Loucy (cell line): ENCODE measurements around the gene GLRX.

Source experiments
- H2AFZ ChIP-seq: fragments of 200-600 bp; sonication (generic); 2 replicates; pipeline ENCODE4 v1.6.0; 2016; ENCODE audit warnings: antibody characterized with exemption, mild to moderate bottlenecking, low read length, moderate library complexity
- H3F3A ChIP-seq: fragments of 200-600 bp; 2 replicates; pipeline ENCODE4 v1.6.0; 2016; ENCODE audit warnings: antibody characterized with exemption, low read depth, mild to moderate bottlenecking
- H3K27me3 ChIP-seq: fragments of 200-600 bp; sonication (generic); 2 replicates; pipeline ENCODE4 v1.6.1; 2014; ENCODE audit warnings: low read length, mild to moderate bottlenecking; ENCODE audit not compliant: insufficient read depth, poor library complexity, severe bottlenecking
- H3K36me3 ChIP-seq: fragments of 200-600 bp; sonication (generic); 2 replicates; pipeline ENCODE4 v1.6.1; 2016; ENCODE audit warnings: low read length; ENCODE audit not compliant: insufficient read depth
- H3K4me1 ChIP-seq: fragments of 200-600 bp; sonication (generic); 2 replicates; pipeline ENCODE4 v1.5.1; 2014; ENCODE audit warnings: low read length, mild to moderate bottlenecking; ENCODE audit not compliant: insufficient read depth, poor library complexity, severe bottlenecking
- H3K4me2 ChIP-seq: fragments of 200-600 bp; sonication (generic); 2 replicates; pipeline ENCODE4 v1.6.0; 2014; ENCODE audit warnings: antibody characterized with exemption, low read length, low read depth, mild to moderate bottlenecking; ENCODE audit not compliant: poor library complexity, severe bottlenecking
- H3K4me3 ChIP-seq: fragments of 200-600 bp; sonication (generic); 2 replicates; pipeline ENCODE4 v1.5.1; 2014; ENCODE audit warnings: low read length, mild to moderate bottlenecking, mixed read lengths; ENCODE audit not compliant: poor library complexity, severe bottlenecking
- H3K79me2 ChIP-seq: fragments of 200-600 bp; sonication (generic); 2 replicates; pipeline ENCODE4 v1.6.1; 2014; ENCODE audit warnings: low read length; ENCODE audit not compliant: insufficient read depth
- H3K9ac ChIP-seq: fragments of 200-600 bp; sonication (generic); 2 replicates; pipeline ENCODE4 v1.6.0; 2014; ENCODE audit warnings: mild to moderate bottlenecking, low read depth, low read length, moderate library complexity; ENCODE audit not compliant: poor library complexity, severe bottlenecking
- H3K9me2 ChIP-seq: fragments of 200-600 bp; sonication (generic); replicated peaks from 2 replicates; pipeline ENCODE4 v1.6.1; 2016; ENCODE audit warnings: low read depth, low read length, mixed read lengths
- H3K9me3 ChIP-seq: fragments of 200-600 bp; sonication (generic); 2 replicates; pipeline ENCODE4 v1.6.1; 2014; ENCODE audit warnings: mild to moderate bottlenecking, antibody characterized with exemption, low read length, low read depth; ENCODE audit not compliant: insufficient read depth
- H4K20me1 ChIP-seq: fragments of 200-600 bp; sonication (generic); 2 replicates; pipeline ENCODE4 v1.6.0; 2014; ENCODE audit warnings: antibody characterized with exemption, low read length, mild to moderate bottlenecking; ENCODE audit not compliant: insufficient read depth, poor library complexity, severe bottlenecking
- EZH2phosphoT487 ChIP-seq: fragments of 200-600 bp; IDR thresholded peaks from 2 replicates; pipeline ENCODE4 v1.6.1; 2018; ENCODE audit warnings: antibody characterized with exemption, mild to moderate bottlenecking, moderate library complexity, borderline replicate concordance
- TF ChIP-seq, protein P1 (sequence below): fragments of 200-600 bp; sonication (generic); conservative IDR thresholded peaks from 2 replicates; pipeline ENCODE4 v1.5.1; 2014; ENCODE audit warnings: mild to moderate bottlenecking, antibody characterized with exemption, low read length

GLRX gene

DNA sequence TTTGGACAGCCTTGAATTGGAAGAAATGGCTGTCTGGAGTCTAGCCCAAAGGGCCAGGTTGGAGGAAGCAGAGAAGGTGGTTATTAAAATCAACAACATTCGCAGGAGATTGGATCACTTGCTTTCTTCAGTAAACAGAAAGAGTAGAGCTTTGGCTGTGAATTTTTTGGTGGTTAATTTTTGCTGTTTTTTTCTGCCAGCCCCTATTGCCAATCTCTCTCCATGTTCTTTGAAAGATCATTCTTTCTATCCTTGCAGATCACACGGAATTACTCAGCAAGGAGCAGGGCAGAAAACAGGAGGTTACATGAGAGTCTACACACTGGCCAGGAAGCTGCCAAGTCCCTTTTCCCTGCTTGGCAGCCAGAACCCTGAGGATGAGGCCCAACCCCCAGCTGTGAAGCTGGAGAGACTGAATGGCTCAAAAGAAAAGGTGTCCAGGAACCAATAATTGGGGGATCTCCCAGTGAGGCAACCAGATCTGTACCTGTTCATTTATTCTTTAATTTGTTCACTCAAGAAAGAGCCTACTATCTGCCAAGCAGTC lies 13.0 kb downstream of the GLRX start:
- H4K20me1 ChIP-seq: peaks cover 16% of the 10 kb centered on the region
- no peaks in the 10 kb centered on the region for H3K9me3 ChIP-seq
- peaks cover 23% of the 10 kb centered on the region for H3K79me2 ChIP-seq
- H3K4me2 ChIP-seq: peak overlapping the region; percentile 85
- no peaks in the 10 kb centered on the region for H3K9me2 ChIP-seq
- H2AFZ ChIP-seq: no peak overlapping the region
- H3K4me1 ChIP-seq: peaks cover 47% of the 10 kb centered on the region
- H3K27me3 ChIP-seq: no peaks in the 10 kb centered on the region
- peaks cover 8% of the 10 kb centered on the region for H3F3A ChIP-seq
- TF ChIP-seq EZH2phosphoT487: no peak
- TF ChIP-seq, protein P1, sequence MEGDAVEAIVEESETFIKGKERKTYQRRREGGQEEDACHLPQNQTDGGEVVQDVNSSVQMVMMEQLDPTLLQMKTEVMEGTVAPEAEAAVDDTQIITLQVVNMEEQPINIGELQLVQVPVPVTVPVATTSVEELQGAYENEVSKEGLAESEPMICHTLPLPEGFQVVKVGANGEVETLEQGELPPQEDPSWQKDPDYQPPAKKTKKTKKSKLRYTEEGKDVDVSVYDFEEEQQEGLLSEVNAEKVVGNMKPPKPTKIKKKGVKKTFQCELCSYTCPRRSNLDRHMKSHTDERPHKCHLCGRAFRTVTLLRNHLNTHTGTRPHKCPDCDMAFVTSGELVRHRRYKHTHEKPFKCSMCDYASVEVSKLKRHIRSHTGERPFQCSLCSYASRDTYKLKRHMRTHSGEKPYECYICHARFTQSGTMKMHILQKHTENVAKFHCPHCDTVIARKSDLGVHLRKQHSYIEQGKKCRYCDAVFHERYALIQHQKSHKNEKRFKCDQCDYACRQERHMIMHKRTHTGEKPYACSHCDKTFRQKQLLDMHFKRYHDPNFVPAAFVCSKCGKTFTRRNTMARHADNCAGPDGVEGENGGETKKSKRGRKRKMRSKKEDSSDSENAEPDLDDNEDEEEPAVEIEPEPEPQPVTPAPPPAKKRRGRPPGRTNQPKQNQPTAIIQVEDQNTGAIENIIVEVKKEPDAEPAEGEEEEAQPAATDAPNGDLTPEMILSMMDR: no peak
- H3K4me3 ChIP-seq: peak overlapping the region; percentile 49
- H3K9ac ChIP-seq: no peak overlapping the region
- peaks cover 19% of the 10 kb centered on the region for H3K36me3 ChIP-seq

DNA sequence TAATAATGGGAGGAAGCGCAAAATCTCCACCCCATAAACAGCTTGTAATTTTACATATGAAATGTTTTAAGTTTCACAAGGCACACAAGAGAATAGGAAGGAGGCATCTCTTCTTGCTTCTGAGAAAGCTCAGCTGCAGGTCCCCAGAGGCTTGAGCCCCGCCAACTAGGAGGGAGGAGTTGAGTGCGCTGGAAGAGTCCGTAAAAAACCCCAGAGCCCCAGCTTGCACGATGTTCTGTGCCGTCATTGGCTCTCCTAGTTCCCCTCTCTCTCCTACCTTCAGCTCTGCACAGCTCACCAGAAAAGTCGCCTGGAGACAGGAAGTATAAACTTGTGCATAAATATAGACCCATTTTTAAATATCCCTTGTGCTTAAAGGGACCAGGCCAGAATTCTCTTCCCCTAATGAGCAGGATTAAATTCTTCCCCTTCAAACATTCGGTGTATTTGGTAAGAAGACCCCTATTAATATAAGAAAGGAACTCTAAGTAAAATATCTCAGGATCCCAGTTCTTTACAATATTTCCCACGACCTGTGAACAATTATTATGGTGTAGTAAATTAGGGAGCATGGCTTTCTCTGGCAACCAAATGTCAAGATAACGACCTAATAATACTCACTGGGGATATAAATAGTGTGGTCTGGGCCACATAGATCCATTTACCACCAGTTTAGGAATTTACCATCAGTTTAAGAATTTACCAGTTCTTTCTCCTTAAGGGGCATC lies 13.7 kb downstream of the GLRX start:
- Histone ChIP-seq H3K79me2 (peaks cover 16% of the 10 kb centered on the region), H3K36me3 (peaks cover 13% of the 10 kb centered on the region), H3K9me2 (no peaks in the 10 kb centered on the region), H3K4me2 (peak overlapping the region; percentile 85), H3K9ac (peak overlapping the region; percentile 61), H4K20me1 (peaks cover 10% of the 10 kb centered on the region), H3K4me3 (peak overlapping the region; percentile 59), H3F3A (peaks cover 8% of the 10 kb centered on the region), H3K4me1 (peaks cover 41% of the 10 kb centered on the region), H3K9me3 (no peaks in the 10 kb centered on the region), H3K27me3 (no peaks in the 10 kb centered on the region), H2AFZ (no peak overlapping the region)
- TF ChIP-seq, protein P1: no peak
- no peak for TF ChIP-seq EZH2phosphoT487

DNA sequence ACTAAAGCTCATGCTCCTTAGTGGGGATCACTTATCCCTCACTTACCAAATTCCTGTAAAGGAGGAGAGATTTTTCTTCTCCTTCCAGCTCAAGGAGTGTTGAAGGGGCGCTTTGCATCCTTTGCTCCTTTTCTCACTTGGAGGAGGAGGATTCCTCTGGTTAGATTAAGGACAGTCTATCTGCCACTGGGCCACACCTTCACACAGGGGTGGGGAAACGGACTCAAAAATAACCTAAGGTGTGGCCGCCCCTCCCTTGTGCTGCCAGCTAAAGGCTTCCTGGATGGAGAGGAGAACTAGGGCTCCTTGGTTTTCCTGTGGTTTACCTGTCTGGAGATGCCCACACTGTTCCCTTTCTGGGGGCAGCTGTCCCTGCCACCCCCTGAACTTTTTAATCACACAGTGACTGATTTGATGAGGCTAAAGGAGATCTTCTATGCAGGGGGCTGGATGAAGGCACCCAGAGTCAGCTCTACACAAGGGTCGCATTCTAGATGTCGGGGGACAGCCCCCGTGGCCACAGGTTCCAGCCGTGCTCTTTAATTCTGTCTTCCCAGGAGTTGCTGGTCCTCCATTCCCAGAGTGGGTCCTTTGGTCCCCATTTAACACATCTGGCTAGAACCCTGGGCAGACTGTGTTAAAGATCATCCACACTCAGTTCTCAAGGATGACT lies 14.4 kb downstream of the GLRX start:
- Histone ChIP-seq H3K36me3 (peaks cover 9% of the 10 kb centered on the region; the same call in 1 of the 2 replicates), H4K20me1 (peaks cover 6% of the 10 kb centered on the region), H3K27me3 (no peaks in the 10 kb centered on the region), H3F3A (peaks cover 8% of the 10 kb centered on the region), H3K9ac (peak overlapping the region; percentile 61), H3K79me2 (peaks cover 9% of the 10 kb centered on the region; the same call in 1 of the 2 replicates), H3K4me1 (peaks cover 41% of the 10 kb centered on the region), H3K4me3 (peak overlapping the region; percentile 59), H2AFZ (no peak overlapping the region), H3K9me2 (no peaks in the 10 kb centered on the region), H3K9me3 (no peaks in the 10 kb centered on the region), H3K4me2 (peak overlapping the region; percentile 85)
- TF ChIP-seq, protein P1: no peak
- no peak for TF ChIP-seq EZH2phosphoT487
